T-cell (primary cell): Measurements from ENCODE around the gene SRRM3. TPM values are rescaled to one million over a fixed set of nuclear protein-coding genes. Genes with fewer than 3 reads are reported as not detected.
A peak's percentile ranks its signal among the peaks of the same experiment; 100 is the strongest.
"Not testable (repeated sequence)": the region's sequence is repeated elsewhere in the genome, so short reads cannot be mapped to it uniquely, and the experiment has no call there.

Experiments used
- ATAC-seq, 4 experiments: fragments of 200-7000 bp in 3 of 4; fragments of 150-1000 bp in 1 of 4; cut with Tn5 transposase; replicated peaks in 1 of 4; 1 replicate in 3 of 4; 2 replicates in 1 of 4; pipeline ENCODE4 v1.10.0; 2021; ENCODE audit warnings: moderate library complexity in 3 of 4, mild to moderate bottlenecking in 2 of 4, moderate number of reproducible peaks in 1 of 4
- CTCF ChIA-PET, 2 donors: fragments of 300-600 bp; sonication (Branson Sonifier 250); formaldehyde crosslinking; loops; one replicate each; lab custom pipeline; 2022; ENCODE audit warnings: antibody characterized with exemption in 2 of 2; lab: Charles Lee
- POLR2A ChIA-PET, 2 donors: fragments of 300-600 bp; sonication (Branson Sonifier 250); formaldehyde crosslinking; loops; one replicate each; lab custom pipeline; 2022; ENCODE audit warnings: antibody characterized with exemption in 2 of 2; lab: Charles Lee
- DNase-seq, 35 experiments: peaks; one replicate each; pipeline versions ENCODE4 v3.0.0 to v3.0.0-alpha.2; 2013 to 2023
- H3K27ac ChIP-seq: one replicate; pipeline ENCODE4 v1.5.1; 2013; ENCODE audit warnings: low read length
- H3K27me3 ChIP-seq, 2 experiments: replicated peaks in 1 of 2; 1 replicate in 1 of 2; 2 replicates in 1 of 2; pipeline versions ENCODE4 v1.6.1 to v1.7.0; 2013; ENCODE audit warnings: low read length in 1 of 2, mixed read lengths in 1 of 2; ENCODE audit not compliant: control insufficient read depth in 2 of 2, insufficient read depth in 2 of 2; ENCODE audit errors: extremely low read depth in 1 of 2
- H3K36me3 ChIP-seq, 2 donors: 1 replicate in 1 of 2; 2 replicates in 1 of 2; pipeline versions ENCODE4 v1.6.1 to v1.7.0; 2013; ENCODE audit warnings: low read length in 1 of 2; ENCODE audit not compliant: control insufficient read depth in 2 of 2, insufficient read depth in 1 of 2; ENCODE audit errors: extremely low read depth in 1 of 2
- H3K4me1 ChIP-seq, 2 experiments: 1 replicate in 1 of 2; 2 replicates in 1 of 2; pipeline versions ENCODE4 v1.6.1 to v1.7.0; 2013; ENCODE audit warnings: low read length in 2 of 2, mixed read lengths in 1 of 2; ENCODE audit not compliant: insufficient read depth in 2 of 2, control insufficient read depth in 1 of 2; ENCODE audit errors: extremely low read depth in 1 of 2
- H3K4me3 ChIP-seq, 2 donors: 1 replicate in 1 of 2; 2 replicates in 1 of 2; pipeline versions ENCODE4 v1.5.1 to v1.7.0; 2013; ENCODE audit warnings: mild to moderate bottlenecking in 2 of 2, low read length in 1 of 2, moderate library complexity in 1 of 2; ENCODE audit not compliant: control insufficient read depth in 1 of 2; ENCODE audit errors: extremely low read depth in 1 of 2
- H3K9me3 ChIP-seq: 2 replicates; pipeline ENCODE4 v1.7.0; 2013
- H3K27ac Mint-ChIP-seq, 2 donors: one replicate each; pipeline ENCODE4 v1.8.0; 2020 to 2021; ENCODE audit warnings: mild to moderate bottlenecking in 2 of 2, mixed read lengths in 2 of 2
- H3K27me3 Mint-ChIP-seq, 2 donors: one replicate each; pipeline ENCODE4 v1.8.0; 2021 to 2022; ENCODE audit warnings: mixed read lengths in 2 of 2
- H3K36me3 Mint-ChIP-seq: one replicate; pipeline ENCODE4 v1.8.0; 2021; ENCODE audit warnings: mixed read lengths
- H3K4me1 Mint-ChIP-seq, 3 donors: one replicate each; pipeline ENCODE4 v1.8.0; 2020 to 2022; ENCODE audit warnings: mixed read lengths in 3 of 3, mild to moderate bottlenecking in 1 of 3
- H3K4me3 Mint-ChIP-seq, 3 donors: one replicate each; pipeline ENCODE4 v1.8.0; 2020 to 2022; ENCODE audit warnings: mild to moderate bottlenecking in 3 of 3, mixed read lengths in 3 of 3, moderate library complexity in 3 of 3
- H3K9me3 Mint-ChIP-seq, 3 donors: one replicate each; pipeline ENCODE4 v1.8.0; 2020 to 2022; ENCODE audit warnings: mixed read lengths in 3 of 3
- WGBS: methylation state at CpG from one replicate; pipeline ENCODE4 v1.1.5; 2013; ENCODE audit warnings: missing lambda C conversion rate; ENCODE audit not compliant: insufficient coverage; 5-methylcytosine and 5-hydroxymethylcytosine counted together
- total RNA-seq, 35 experiments: library from RNA in 6 of 35; stranded (reverse) in 6 of 35; fragments of 120-200 nt in 1 of 35; gene quantifications; one replicate each; pipeline versions ENCODE4 v1.2.1 to v1.2.4 and lab custom pipeline; 2013 to 2026

Gene SRRM3
- total RNA-seq, 5 donors from 2014 or later (not counting 1 experiment from before 2014, with no cell fraction given), result not detected

DNA sequence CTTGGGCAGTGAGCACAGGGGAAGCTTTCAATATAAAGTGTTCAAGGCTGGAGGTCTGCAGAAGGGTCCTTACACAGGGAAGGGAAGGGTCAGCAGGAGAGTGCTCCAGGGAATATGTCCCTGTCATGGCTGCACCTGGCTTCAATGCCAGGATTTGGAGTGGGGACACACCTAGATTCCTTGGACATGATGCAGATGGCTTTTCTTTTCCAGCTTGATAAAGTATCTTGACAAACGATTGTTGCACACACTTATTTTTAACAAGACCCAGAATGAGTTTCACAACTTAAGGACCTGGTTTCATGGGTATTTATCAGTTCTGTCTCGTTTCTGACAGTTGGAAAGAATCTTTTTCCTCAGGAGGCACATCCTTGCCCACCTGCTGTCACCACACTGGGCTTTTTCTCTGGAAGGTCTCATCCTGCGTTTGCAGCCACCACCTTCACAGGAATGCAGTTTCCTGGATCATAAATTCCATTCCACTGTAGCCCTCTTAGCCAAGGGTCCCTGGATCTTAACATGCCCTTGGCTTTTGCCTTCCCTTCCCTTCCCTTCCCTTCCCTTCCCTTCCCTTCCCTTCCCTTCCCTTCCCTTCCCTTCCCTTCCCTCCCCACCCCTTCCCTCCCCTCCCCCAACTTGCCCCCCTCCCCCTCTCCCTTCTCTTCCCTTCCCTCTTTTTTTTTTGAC, 21.7 kb downstream of the SRRM3 start:
- Mint-ChIP-seq H3K4me1 (peaks cover 0 to 5% (median 0%) of the 10 kb centered on the region in 3 donors), H3K9me3 (peaks cover 0 to 6% (median 0%) of the 10 kb centered on the region in 3 donors), H3K27ac (no peak overlapping the region), H3K36me3 (no peaks in the 10 kb centered on the region), H3K27me3 (peaks cover 46 to 59% of the 10 kb centered on the region in 2 donors), H3K4me3 (no peak overlapping the region)
- Histone ChIP-seq H3K4me3 (no peak overlapping the region), H3K36me3 (no peaks in the 10 kb centered on the region), H3K9me3 (no peaks in the 10 kb centered on the region), H3K27ac (no peak overlapping the region), H3K27me3 (peaks cover 8 to 68% of the 10 kb centered on the region in 2 experiments), H3K4me1 (no peaks in the 10 kb centered on the region)
- POLR2A ChIA-PET, result no interaction called here
- DNase-seq (no peak), ATAC-seq (no peak)
- CTCF ChIA-PET, result interaction anchor here in 1 of 2 donors (0.6 to 0.9 kb wide), 2 partner anchors 89 to 91 kb away, joined by 4 to 5 read pairs; no protein-coding TSS in a partner anchor
- WGBS, result 13% methylated on average over 3 of the region's 3 CpGs

DNA sequence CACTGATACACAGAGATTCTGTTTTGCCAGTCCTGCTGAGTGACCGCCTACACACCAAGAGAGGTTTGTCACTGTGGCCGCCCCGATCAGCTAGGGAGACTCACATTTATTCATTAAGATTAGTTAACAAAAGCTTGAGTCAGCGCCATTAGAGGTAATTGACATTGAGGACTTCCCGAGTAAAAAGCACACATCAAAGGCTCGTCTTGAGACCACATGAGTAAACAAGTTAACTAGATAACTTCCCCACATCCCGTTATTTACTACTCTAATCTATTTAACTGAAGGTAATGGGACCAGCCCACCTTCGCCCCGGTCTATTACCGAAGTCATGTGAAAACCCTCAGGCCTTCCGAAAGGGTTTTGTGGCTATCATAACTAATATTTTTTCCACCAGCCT, 23.0 kb downstream of the SRRM3 start:
- H3K4me3 ChIP-seq, result no peak overlapping the region
- H3K27ac ChIP-seq, result no peak overlapping the region
- no peaks in the 10 kb centered on the region for H3K9me3 ChIP-seq
- no peak for DNase-seq
- Mint-ChIP-seq H3K4me1 (peaks cover 0 to 5% (median 0%) of the 10 kb centered on the region in 3 donors), H3K36me3 (no peaks in the 10 kb centered on the region), H3K4me3 (no peak overlapping the region), H3K27me3 (peaks cover 43 to 62% of the 10 kb centered on the region in 2 donors), H3K27ac (no peak overlapping the region), H3K9me3 (peaks cover 0 to 6% (median 0%) of the 10 kb centered on the region in 3 donors)
- H3K4me1 ChIP-seq, result no peaks in the 10 kb centered on the region
- peaks cover 8 to 59% of the 10 kb centered on the region in 2 experiments for H3K27me3 ChIP-seq
- CTCF ChIA-PET, result no interaction called here
- no peak for ATAC-seq
- POLR2A ChIA-PET, result no interaction called here
- H3K36me3 ChIP-seq, result no peaks in the 10 kb centered on the region
- 60% methylated on average over 1 of the region's 11 CpGs for WGBS

DNA sequence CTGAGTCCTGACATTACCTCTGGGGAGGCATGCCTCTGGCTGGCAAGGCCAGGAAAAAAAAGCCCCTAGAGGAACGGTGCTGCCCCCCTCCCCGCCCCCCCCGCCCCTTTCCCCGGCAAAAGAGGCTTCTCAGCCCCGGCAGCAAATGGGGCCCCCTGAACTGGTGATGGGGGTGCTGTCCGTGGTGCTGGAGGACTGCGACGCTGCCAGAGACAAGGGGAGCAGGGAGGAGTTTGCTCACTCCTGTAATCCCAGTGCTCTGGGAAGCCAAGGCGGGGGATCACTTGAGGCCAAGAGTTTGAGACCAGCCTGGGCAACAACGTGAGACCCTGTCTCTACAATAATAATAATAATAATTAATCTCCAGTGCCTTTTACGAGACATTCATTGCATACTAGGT, 23.7 kb downstream of the SRRM3 start:
- H3K27me3 ChIP-seq, result peaks cover 8 to 55% of the 10 kb centered on the region in 2 experiments
- no peak overlapping the region for H3K4me3 ChIP-seq
- POLR2A ChIA-PET, result no interaction called here
- H3K36me3 Mint-ChIP-seq, result no peaks in the 10 kb centered on the region
- no peaks in the 10 kb centered on the region for H3K4me1 ChIP-seq
- H3K27ac ChIP-seq, result no peak overlapping the region
- H3K27me3 Mint-ChIP-seq, result peaks cover 44 to 61% of the 10 kb centered on the region in 2 donors
- ATAC-seq, result no peak
- CTCF ChIA-PET, result no interaction called here
- peaks cover 0 to 6% (median 0%) of the 10 kb centered on the region in 3 donors for H3K9me3 Mint-ChIP-seq
- H3K4me1 Mint-ChIP-seq, result peaks cover 0 to 5% (median 0%) of the 10 kb centered on the region in 3 donors
- no peaks in the 10 kb centered on the region for H3K36me3 ChIP-seq
- H3K4me3 Mint-ChIP-seq, result no peak overlapping the region
- peak in 20 of 35 experiments; percentile 4 to 46 (median 15) for DNase-seq
- no peak overlapping the region for H3K27ac Mint-ChIP-seq
- WGBS, result 12% methylated on average over 3 of the region's 11 CpGs
- H3K9me3 ChIP-seq, result no peaks in the 10 kb centered on the region

DNA sequence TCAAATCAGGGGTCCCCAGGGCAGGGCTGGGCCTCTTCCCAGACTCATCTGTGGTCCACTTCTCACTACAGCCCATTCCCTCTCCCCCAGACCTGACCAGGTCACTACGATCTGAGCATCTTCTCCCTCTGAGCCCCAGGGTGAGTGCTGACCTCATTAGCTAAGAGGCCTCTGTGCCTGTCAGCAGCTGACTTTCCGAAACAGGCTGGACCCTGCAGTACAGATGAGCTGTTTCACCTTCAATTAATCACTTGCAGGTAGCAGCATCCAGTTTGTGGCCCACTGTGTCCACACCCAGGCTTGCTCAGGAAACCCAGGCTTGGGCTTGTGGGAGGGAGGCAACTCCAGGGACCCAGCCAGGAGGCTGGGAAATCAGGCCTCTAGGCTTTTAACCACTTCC, 24.3 kb downstream of the SRRM3 start:
- Mint-ChIP-seq H3K9me3 (peaks cover 0 to 6% (median 0%) of the 10 kb centered on the region in 3 donors), H3K4me3 (no peak overlapping the region), H3K4me1 (peaks cover 0 to 5% (median 0%) of the 10 kb centered on the region in 3 donors), H3K36me3 (no peaks in the 10 kb centered on the region), H3K27ac (no peak overlapping the region), H3K27me3 (peaks cover 47 to 64% of the 10 kb centered on the region in 2 donors)
- WGBS, result 33% methylated on average over 1 of the region's 2 CpGs
- POLR2A ChIA-PET, result no interaction called here
- H3K9me3 ChIP-seq, result no peaks in the 10 kb centered on the region
- ATAC-seq (no peak), DNase-seq (no peak)
- H3K27ac ChIP-seq, result no peak overlapping the region
- peaks cover 10 to 54% of the 10 kb centered on the region in 2 experiments for H3K27me3 ChIP-seq
- CTCF ChIA-PET, result no interaction called here
- H3K4me3 ChIP-seq, result no peak overlapping the region
- no peaks in the 10 kb centered on the region for H3K36me3 ChIP-seq
- H3K4me1 ChIP-seq, result no peaks in the 10 kb centered on the region

DNA sequence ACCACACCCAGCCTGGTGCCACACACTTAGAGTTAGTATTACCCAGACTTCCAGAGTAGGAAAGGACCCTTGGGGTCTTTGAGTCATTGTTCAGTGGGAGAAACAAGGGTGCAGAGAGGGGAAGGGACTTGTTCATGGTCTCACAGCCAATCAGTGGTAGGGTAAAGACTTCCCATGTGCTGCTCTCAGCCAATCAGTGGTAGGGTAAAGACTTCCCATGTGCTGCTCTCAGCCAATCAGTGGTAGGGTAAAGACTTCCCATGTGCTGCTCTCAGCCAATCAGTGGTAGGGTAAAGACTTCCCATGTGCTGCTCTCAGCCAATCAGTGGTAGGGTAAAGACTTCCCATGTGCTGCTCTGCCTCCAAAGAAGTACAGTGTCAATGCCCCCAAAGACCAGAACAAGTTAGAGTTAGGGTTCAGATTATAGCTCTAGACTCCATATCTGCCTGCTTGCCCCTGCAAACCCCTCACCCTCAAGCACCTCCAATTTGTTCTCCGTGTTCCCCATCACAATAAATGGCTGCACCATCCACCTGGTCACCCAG, 25.3 kb downstream of the SRRM3 start:
- CTCF ChIA-PET, result interaction anchor here in 1 of 2 donors (0.6 kb wide), 1 partner anchor 79 kb away, joined by 4 read pairs; no protein-coding TSS in a partner anchor
- not testable (repeated sequence) for H3K36me3 ChIP-seq, ATAC-seq, H3K36me3 Mint-ChIP-seq, H3K27ac ChIP-seq, H3K9me3 ChIP-seq, H3K4me1 Mint-ChIP-seq, DNase-seq, H3K4me1 ChIP-seq, H3K9me3 Mint-ChIP-seq, H3K4me3 ChIP-seq, H3K27ac Mint-ChIP-seq, H3K4me3 Mint-ChIP-seq
- POLR2A ChIA-PET, result interaction anchor here in 1 of 2 donors (0.5 kb wide), 1 partner anchor 60 kb away, joined by 4 read pairs; no protein-coding TSS in a partner anchor
- peaks cover 51 to 67% of the 10 kb centered on the region in 2 donors for H3K27me3 Mint-ChIP-seq
- 89% methylated on average over 1 of the region's 1 CpG for WGBS
- H3K27me3 ChIP-seq, result peaks cover 12 to 63% of the 10 kb centered on the region in 2 experiments

DNA sequence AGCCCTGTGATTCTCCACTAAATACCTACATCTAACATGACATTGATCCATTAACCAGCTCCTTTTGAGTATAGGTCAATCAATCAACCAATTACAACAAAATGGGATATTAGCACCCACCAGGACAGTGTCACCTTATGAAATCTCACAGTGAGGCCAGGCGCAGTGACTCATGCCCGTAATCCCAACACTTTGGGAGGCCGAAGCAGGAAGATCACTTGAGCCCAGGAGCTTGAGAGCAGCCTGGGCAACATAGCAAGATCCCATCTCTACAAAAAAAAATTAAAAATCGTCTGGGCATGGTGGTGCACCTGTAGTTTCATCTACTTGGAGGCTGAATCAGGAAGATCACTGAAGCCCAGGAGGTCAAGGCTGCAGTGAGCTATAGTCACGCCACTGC, 28.5 kb downstream of the SRRM3 start:
- POLR2A ChIA-PET, result interaction anchor here in 1 of 2 donors (0.6 kb wide), 1 partner anchor 81 kb away, joined by 4 read pairs; no protein-coding TSS in a partner anchor
- H3K4me3 Mint-ChIP-seq, result no peak overlapping the region

More for the DNA sequence above, 28.5 kb downstream of the SRRM3 start:
- H3K36me3 Mint-ChIP-seq, result no peaks in the 10 kb centered on the region
- H3K9me3 Mint-ChIP-seq, result peaks cover 0 to 6% (median 0%) of the 10 kb centered on the region in 3 donors
- ATAC-seq (no peak), DNase-seq (no peak)
- H3K27me3 ChIP-seq, result peaks cover 6 to 73% of the 10 kb centered on the region in 2 experiments
- no peaks in the 10 kb centered on the region for H3K9me3 ChIP-seq
- no peaks in the 10 kb centered on the region for H3K36me3 ChIP-seq
- CTCF ChIA-PET, result no interaction called here
- no peak overlapping the region for H3K4me3 ChIP-seq
- 85% methylated on average over 2 of the region's 5 CpGs for WGBS
- H3K27me3 Mint-ChIP-seq, result peaks cover 60 to 74% of the 10 kb centered on the region in 2 donors
- H3K4me1 Mint-ChIP-seq, result peaks cover 5 to 6% (median 5%) of the 10 kb centered on the region in 3 donors
- H3K27ac ChIP-seq, result no peak overlapping the region
- no peak overlapping the region for H3K27ac Mint-ChIP-seq
- H3K4me1 ChIP-seq, result peaks cover 2 to 9% of the 10 kb centered on the region in 2 experiments
